MM.1S (cell line): Measurements from ENCODE around the gene PDE11A.

Source experiments
- DNase-seq: peaks from one replicate; pipeline ENCODE4 v3.0.0-alpha.2; 2015
- H2AFZ ChIP-seq: fragments of 300-600 bp; sonication (generic); 2 replicates; pipeline ENCODE4 v1.6.0; 2016; ENCODE audit warnings: antibody characterized with exemption, low read length
- H3F3A ChIP-seq: fragments of 300-600 bp; sonication (generic); 2 replicates; pipeline ENCODE4 v1.6.1; 2016; ENCODE audit warnings: mild to moderate bottlenecking, antibody characterized with exemption, low read length, moderate library complexity, mixed read lengths; ENCODE audit not compliant: insufficient read depth
- H3K27ac ChIP-seq: fragments of 300-600 bp; sonication (generic); 2 replicates; pipeline ENCODE4 v1.5.1; 2016; ENCODE audit warnings: mild to moderate bottlenecking, low read length
- H3K27me3 ChIP-seq: fragments of 300-600 bp; sonication (generic); replicated peaks from 2 replicates; pipeline ENCODE4 v1.6.0; 2016; ENCODE audit warnings: low read length; ENCODE audit not compliant: insufficient read depth
- H3K36me3 ChIP-seq: fragments of 300-600 bp; sonication (generic); replicated peaks from 2 replicates; pipeline ENCODE4 v1.6.1; 2016; ENCODE audit warnings: mild to moderate bottlenecking, low read length, mixed read lengths; ENCODE audit not compliant: insufficient read depth
- H3K4me1 ChIP-seq: fragments of 300-600 bp; sonication (generic); 2 replicates; pipeline ENCODE4 v1.6.1; 2016; ENCODE audit warnings: low read length, mixed read lengths
- H3K4me2 ChIP-seq: fragments of 300-600 bp; sonication (generic); 2 replicates; pipeline ENCODE4 v1.6.0; 2016; ENCODE audit warnings: low read depth, low read length
- H3K4me3 ChIP-seq: fragments of 300-600 bp; sonication (generic); 2 replicates; pipeline ENCODE4 v1.5.1; 2016; ENCODE audit warnings: low read length, mixed read lengths
- H3K79me2 ChIP-seq: fragments of 300-600 bp; sonication (generic); 2 replicates; pipeline ENCODE4 v1.6.1; 2016; ENCODE audit warnings: mixed run types, low read length, mixed read lengths
- H3K9ac ChIP-seq: fragments of 300-600 bp; sonication (generic); 2 replicates; pipeline ENCODE4 v1.6.1; 2016; ENCODE audit warnings: low read length, mixed read lengths
- H3K9me2 ChIP-seq: fragments of 300-600 bp; sonication (generic); replicated peaks from 2 replicates; pipeline ENCODE4 v1.6.1; 2016; ENCODE audit warnings: mild to moderate bottlenecking, low read length, mixed read lengths; ENCODE audit not compliant: insufficient read depth
- H3K9me3 ChIP-seq: fragments of 300-600 bp; sonication (generic); replicated peaks from 2 replicates; pipeline ENCODE4 v1.6.1; 2016; ENCODE audit warnings: mild to moderate bottlenecking, low read length, mixed read lengths; ENCODE audit not compliant: insufficient read depth
- H4K20me1 ChIP-seq: fragments of 300-600 bp; sonication (generic); 2 replicates; pipeline ENCODE4 v1.6.1; 2016; ENCODE audit warnings: mild to moderate bottlenecking, low read length, moderate library complexity, mixed read lengths; ENCODE audit not compliant: insufficient read depth
- CTCF ChIP-seq: fragments of 300-600 bp; sonication (generic); IDR thresholded peaks from 2 replicates; pipeline ENCODE4 v1.5.1; 2016; ENCODE audit warnings: antibody characterized with exemption, low read length, mixed read lengths
- EZH2 ChIP-seq: fragments of 300-600 bp; sonication (generic); optimal IDR thresholded peaks from 2 replicates; pipeline ENCODE3; 2017; ENCODE audit warnings: low read depth, mild to moderate bottlenecking, antibody characterized with exemption, low read length, mixed read lengths
- EZH2phosphoT487 ChIP-seq: fragments of 300-600 bp; sonication (generic); IDR thresholded peaks from 2 replicates; pipeline ENCODE4 v1.6.1; 2018; ENCODE audit warnings: antibody characterized with exemption, low read length

Gene PDE11A

GRCh38 chr2:177679611-177680605 lies 392.7 kb downstream of the PDE11A start:
- H3K4me1 ChIP-seq: no peaks in the 10 kb centered on the region
- H3K4me3 ChIP-seq: no peak overlapping the region
- H3F3A ChIP-seq: no peaks in the 10 kb centered on the region
- TF ChIP-seq CTCF (no peak), EZH2phosphoT487 (no peak), EZH2 (no peak)
- no peak overlapping the region for H2AFZ ChIP-seq
- H3K9me2 ChIP-seq: no peaks in the 10 kb centered on the region
- no peaks in the 10 kb centered on the region for H3K27me3 ChIP-seq
- H3K4me2 ChIP-seq: no peak overlapping the region
- no peaks in the 10 kb centered on the region for H3K79me2 ChIP-seq
- no peak overlapping the region for H3K9ac ChIP-seq
- DNase-seq: no peak
- no peaks in the 10 kb centered on the region for H3K9me3 ChIP-seq
- H4K20me1 ChIP-seq: no peaks in the 10 kb centered on the region
- H3K27ac ChIP-seq: no peak overlapping the region
- H3K36me3 ChIP-seq: no peaks in the 10 kb centered on the region

GRCh38 chr2:177678939-177679338 lies 393.6 kb downstream of the PDE11A start:
- Histone ChIP-seq H3K4me2 (no peak overlapping the region), H4K20me1 (no peaks in the 10 kb centered on the region), H3K36me3 (no peaks in the 10 kb centered on the region), H3K27me3 (no peaks in the 10 kb centered on the region), H3F3A (no peaks in the 10 kb centered on the region), H3K9me2 (no peaks in the 10 kb centered on the region), H3K79me2 (no peaks in the 10 kb centered on the region), H3K9me3 (no peaks in the 10 kb centered on the region), H3K9ac (no peak overlapping the region), H3K4me1 (no peaks in the 10 kb centered on the region), H3K4me3 (no peak overlapping the region), H3K27ac (no peak overlapping the region), H2AFZ (no peak overlapping the region)
- no peak for DNase-seq
- TF ChIP-seq CTCF (no peak), EZH2 (no peak), EZH2phosphoT487 (no peak)

GRCh38 chr2:177676636-177677035 lies 395.9 kb downstream of the PDE11A start:
- no peaks in the 10 kb centered on the region for H3K4me1 ChIP-seq
- no peaks in the 10 kb centered on the region for H3K9me2 ChIP-seq
- no peaks in the 10 kb centered on the region for H3K79me2 ChIP-seq
- no peak overlapping the region for H3K4me2 ChIP-seq
- H3K27ac ChIP-seq: no peak overlapping the region
- no peaks in the 10 kb centered on the region for H3F3A ChIP-seq
- DNase-seq: no peak
- H3K27me3 ChIP-seq: no peaks in the 10 kb centered on the region
- no peak overlapping the region for H3K9ac ChIP-seq
- H3K9me3 ChIP-seq: no peaks in the 10 kb centered on the region
- no peak overlapping the region for H2AFZ ChIP-seq
- TF ChIP-seq EZH2phosphoT487: no peak
- TF ChIP-seq EZH2: no peak
- TF ChIP-seq CTCF: no peak
- no peaks in the 10 kb centered on the region for H3K36me3 ChIP-seq
- H3K4me3 ChIP-seq: no peak overlapping the region
- H4K20me1 ChIP-seq: no peaks in the 10 kb centered on the region
